HG03432 (cell line): Measurements from ENCODE around the gene RAB27B.
"Not testable (repeated sequence)": the region's sequence is repeated elsewhere in the genome, so short reads cannot be mapped to it uniquely, and the experiment has no call there.

ENCODE experiments used
- ATAC-seq: cut with Tn5 transposase; IDR thresholded peaks from one replicate; pipeline ENCODE4 v1.9.1; 2021; ENCODE audit warnings: mild to moderate bottlenecking, moderate library complexity; ENCODE audit not compliant: unreplicated experiment

The RAB27B gene

GRCh38 chr18:54813977-54814565, 14.2 kb upstream of the RAB27B start:
- no peak for ATAC-seq

GRCh38 chr18:54815086-54815485, 13.2 kb upstream of the RAB27B start:
- no peak for ATAC-seq

GRCh38 chr18:54820785-54821275, 7.4 kb upstream of the RAB27B start:
- not testable (repeated sequence) for ATAC-seq

- ATAC-seq = no peak
Observed at GRCh38 chr18:54822872-54823845, 5.1 kb upstream of the RAB27B start.

GRCh38 chr18:54824761-54825160, 3.5 kb upstream of the RAB27B start:
- ATAC-seq = no peak

GRCh38 chr18:54825601-54826344, 2.5 kb upstream of the RAB27B start:
- ATAC-seq = no peak

GRCh38 chr18:54828986-54829385, 709 bp downstream of the RAB27B start:
- no peak for ATAC-seq

GRCh38 chr18:54829856-54830255, 1.6 kb downstream of the RAB27B start:
- no peak for ATAC-seq

GRCh38 chr18:54830260-54830659, 2.0 kb downstream of the RAB27B start:
- ATAC-seq = no peak

- no peak for ATAC-seq
Observed at GRCh38 chr18:54830866-54831265, 2.6 kb downstream of the RAB27B start.

- ATAC-seq = no peak
Observed at GRCh38 chr18:54835944-54836343, 7.7 kb downstream of the RAB27B start.

GRCh38 chr18:54843314-54843713, 15.0 kb downstream of the RAB27B start:
- ATAC-seq = no peak

GRCh38 chr18:54845787-54846186, 17.5 kb downstream of the RAB27B start:
- ATAC-seq = no peak

- no peak for ATAC-seq
Observed at GRCh38 chr18:54848121-54848520, 19.8 kb downstream of the RAB27B start.

- ATAC-seq = no peak
Observed at GRCh38 chr18:54849683-54850082, 21.4 kb downstream of the RAB27B start.

- ATAC-seq = no peak
Observed at GRCh38 chr18:54850598-54850997, 22.3 kb downstream of the RAB27B start.

- no peak for ATAC-seq
Observed at GRCh38 chr18:54852780-54853675, 24.8 kb downstream of the RAB27B start.

GRCh38 chr18:54855050-54855449, 26.8 kb downstream of the RAB27B start:
- not testable (repeated sequence) for ATAC-seq

GRCh38 chr18:54856105-54856646, 27.9 kb downstream of the RAB27B start:
- ATAC-seq = no peak

GRCh38 chr18:54857499-54857898, 29.2 kb downstream of the RAB27B start:
- ATAC-seq = no peak
